ENCODE results near the gene JMJD1C.
"Not testable (repeated sequence)": the region's sequence is repeated elsewhere in the genome, so short reads cannot be mapped to it uniquely, and the experiment has no call there.

The JMJD1C gene

DNA sequence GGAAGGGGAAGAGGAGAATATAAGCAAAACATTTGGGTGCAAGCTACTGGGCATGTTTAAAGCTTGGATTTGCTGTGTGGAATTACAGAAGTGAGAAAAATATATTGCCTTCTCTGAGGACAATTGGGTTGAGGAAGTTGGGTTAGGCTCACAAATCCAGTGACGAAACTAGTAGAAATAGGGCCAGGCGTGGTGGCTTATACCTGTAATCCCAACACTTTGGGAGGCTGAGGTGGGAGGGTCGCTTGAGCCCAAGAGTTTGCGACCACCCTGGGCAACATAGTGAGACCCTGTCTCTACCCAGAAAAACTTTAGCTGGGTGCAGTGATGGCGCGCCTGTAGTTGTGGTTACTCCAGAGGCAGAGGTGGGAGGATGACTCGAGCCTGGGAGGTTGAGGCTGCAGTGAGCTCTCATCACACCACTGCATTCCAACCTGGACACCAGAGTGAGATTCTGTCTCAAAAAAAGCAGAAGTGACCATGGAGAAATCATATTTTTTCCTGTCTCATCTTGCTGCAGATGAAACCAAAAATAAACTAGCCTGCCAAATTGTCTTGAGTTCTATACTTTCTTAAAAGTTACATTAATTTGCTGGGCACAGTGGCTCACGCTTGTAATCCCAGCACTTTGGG is 310.3 kb downstream of the JMJD1C start:
- DNase-seq = no peak

GRCh38 chr10:63154546-63155387 is 311.0 kb downstream of the JMJD1C start:
- DNase-seq = no peak

DNA sequence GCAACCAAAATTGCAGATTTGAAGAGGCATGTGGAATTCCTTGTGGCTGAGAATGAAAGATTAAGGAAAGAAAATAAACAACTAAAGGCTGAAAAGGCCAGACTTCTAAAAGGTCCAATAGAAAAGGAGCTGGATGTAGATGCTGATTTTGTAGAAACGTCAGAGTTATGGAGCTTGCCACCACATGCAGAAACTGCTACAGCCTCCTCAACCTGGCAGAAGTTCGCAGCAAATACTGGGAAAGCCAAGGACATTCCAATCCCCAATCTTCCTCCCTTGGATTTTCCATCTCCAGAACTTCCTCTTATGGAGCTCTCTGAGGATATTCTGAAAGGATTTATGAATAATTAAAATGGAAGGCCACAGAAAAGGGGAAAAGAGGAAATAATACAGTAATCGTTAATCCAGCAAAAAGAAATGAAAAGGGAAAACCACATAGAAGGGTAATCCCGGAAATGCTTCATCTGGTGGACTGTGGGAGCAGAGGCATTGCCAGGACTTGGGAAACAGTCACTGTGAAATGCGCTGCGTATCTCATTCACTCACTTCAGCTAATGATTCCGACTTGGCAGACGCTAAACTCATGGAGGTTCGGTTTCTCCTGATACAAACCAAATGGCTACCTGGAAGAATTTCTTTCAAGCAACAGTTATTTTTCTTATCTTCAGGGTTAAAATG is 311.8 kb downstream of the JMJD1C start:
- DNase-seq = not testable (repeated sequence)

- DNase-seq = no peak
Measured at GRCh38 chr10:63150745-63151144, 315.0 kb downstream of the JMJD1C start.

GRCh38 chr10:63146503-63146902 is 319.3 kb downstream of the JMJD1C start:
- DNase-seq = no peak

- DNase-seq = no peak
Measured at GRCh38 chr10:63145782-63146181, 320.0 kb downstream of the JMJD1C start.

DNA sequence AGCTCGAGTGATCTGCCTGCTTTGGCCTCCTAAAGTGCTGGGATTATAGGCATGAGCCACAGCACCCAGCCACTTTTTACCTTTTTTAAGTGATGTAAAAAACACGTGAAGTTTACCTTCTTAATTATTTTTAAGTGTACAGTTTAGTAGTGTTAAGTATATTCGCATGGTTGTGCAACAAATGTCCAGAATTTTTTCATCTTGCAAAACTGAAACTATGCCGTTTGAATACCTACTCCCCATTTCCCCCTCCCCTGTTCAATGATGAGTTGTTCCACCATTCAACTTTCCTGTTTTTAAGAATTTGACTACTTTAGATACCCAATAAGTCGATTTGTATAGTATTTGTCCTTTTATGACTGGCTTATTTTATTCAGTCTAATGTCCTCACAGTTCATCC is 321.8 kb downstream of the JMJD1C start:
- DNase-seq = no peak

GRCh38 chr10:63142136-63142535 is 323.6 kb downstream of the JMJD1C start:
- no peak for DNase-seq

GRCh38 chr10:63140077-63140476 is 325.7 kb downstream of the JMJD1C start:
- no peak for DNase-seq

DNA sequence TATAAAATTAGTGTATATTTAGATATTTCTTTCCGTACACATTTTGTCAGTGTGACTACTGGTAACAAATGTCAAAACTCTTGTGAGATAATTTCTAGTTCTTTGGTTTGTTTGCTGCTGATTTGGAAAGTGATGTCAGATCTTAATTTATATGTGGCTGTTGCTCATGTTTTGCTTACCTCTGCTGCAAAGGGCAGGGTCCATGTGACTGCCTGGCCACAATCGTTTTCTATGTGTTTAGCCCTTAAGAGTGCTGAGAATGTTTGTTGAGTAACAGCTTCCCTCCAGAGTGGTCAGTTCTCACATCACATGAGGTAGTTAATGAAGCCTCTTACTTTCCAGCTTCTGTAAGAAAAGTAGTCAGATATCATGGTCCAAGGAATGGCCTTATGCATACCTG is 328.5 kb downstream of the JMJD1C start:
- no peak for DNase-seq

- DNase-seq = no peak
Measured at GRCh38 chr10:63133821-63134557, 331.8 kb downstream of the JMJD1C start.

GRCh38 chr10:63133056-63133820 is 332.5 kb downstream of the JMJD1C start, which contains the start of gene NRBF2:
TSS of gene NRBF2 (plus strand) at chr10:63133328. CDS start at chr10:63133471, 143 bp downstream.
- peak; percentile 99 for DNase-seq

- DNase-seq = no peak
Measured at GRCh38 chr10:63132651-63133055, 333.1 kb downstream of the JMJD1C start.

DNA sequence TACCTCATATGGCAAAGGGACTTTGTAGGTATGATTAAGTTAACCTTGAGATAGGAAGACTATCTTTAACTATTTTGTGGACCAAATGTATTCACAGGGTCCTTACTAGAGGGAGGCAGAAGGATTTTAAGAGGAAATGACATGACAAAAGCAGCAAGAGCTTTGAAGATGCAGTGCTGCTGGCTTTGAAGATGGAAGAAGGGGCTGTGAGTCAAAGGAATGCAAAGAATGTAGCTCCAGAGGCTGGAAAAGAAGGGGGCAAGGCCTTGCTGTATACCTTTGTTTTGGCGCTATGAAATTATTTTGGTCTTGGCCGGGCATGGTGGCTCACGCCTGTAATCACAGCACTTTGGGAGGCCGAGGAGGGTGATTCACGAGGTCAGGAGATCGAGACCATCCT is 335.9 kb downstream of the JMJD1C start:
- no peak for DNase-seq

GRCh38 chr10:63128443-63128842 is 337.3 kb downstream of the JMJD1C start:
- DNase-seq = no peak

DNA sequence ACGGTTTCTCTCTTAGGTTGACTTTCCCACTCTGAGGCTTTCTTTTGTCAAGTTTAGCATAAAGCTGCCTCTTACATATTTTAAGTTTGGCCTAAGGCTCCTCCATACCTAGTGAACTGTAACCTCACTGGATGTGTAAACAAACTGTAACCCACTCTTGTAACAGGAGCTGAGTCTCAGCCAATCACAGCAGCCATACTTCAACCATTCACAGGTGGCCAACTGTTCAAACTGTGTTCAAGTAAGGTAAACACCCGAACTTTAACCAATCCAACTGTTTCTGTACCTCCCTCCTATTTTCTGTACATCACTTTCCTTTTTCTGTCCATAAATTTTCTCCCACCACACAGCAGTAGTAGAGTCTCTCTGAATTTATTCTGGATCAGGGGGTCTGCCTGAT is 340.3 kb downstream of the JMJD1C start:
- DNase-seq = no peak

- no peak for DNase-seq
Measured at GRCh38 chr10:63123727-63124362, 341.9 kb downstream of the JMJD1C start.

GRCh38 chr10:63120554-63120953 is 345.2 kb downstream of the JMJD1C start:
- DNase-seq = no peak

GRCh38 chr10:63119041-63119440 is 346.7 kb downstream of the JMJD1C start:
- no peak for DNase-seq
